Liver (tissue), 9 donors: ENCODE results near the gene STYXL2. TPM values are rescaled to one million over a fixed set of nuclear protein-coding genes. Genes with fewer than 3 reads are reported as not detected.

Source experiments
- DNase-seq: peaks from one replicate; pipeline ENCODE4 v3.0.0-alpha.2; 2017; ENCODE audit warnings: low spot score
- H3K27ac ChIP-seq, 2 donors: one replicate each; pipeline ENCODE4 v1.7.0; 2013; ENCODE audit warnings: inconsistent platforms in 2 of 2, low read length in 2 of 2, control low read depth in 1 of 2, low read depth in 1 of 2, mild to moderate bottlenecking in 1 of 2
- H3K27me3 ChIP-seq, 4 donors: one replicate each; pipeline versions ENCODE4 v1.6.1 to v1.7.0; 2013; ENCODE audit warnings: low read length in 3 of 4, inconsistent platforms in 1 of 4, mild to moderate bottlenecking in 1 of 4, moderate library complexity in 1 of 4; ENCODE audit not compliant: control insufficient read depth in 4 of 4, insufficient read depth in 4 of 4
- H3K36me3 ChIP-seq, 4 donors: one replicate each; pipeline versions ENCODE4 v1.6.1 to v1.7.0; 2013; ENCODE audit warnings: low read length in 3 of 4, mild to moderate bottlenecking in 3 of 4, low read depth in 1 of 4, moderate library complexity in 1 of 4; ENCODE audit not compliant: control insufficient read depth in 4 of 4, insufficient read depth in 3 of 4
- H3K4me1 ChIP-seq, 4 donors: one replicate each; pipeline versions ENCODE4 v1.6.1 to v1.7.0; 2013; ENCODE audit warnings: low read length in 3 of 4, mild to moderate bottlenecking in 3 of 4, moderate library complexity in 1 of 4; ENCODE audit not compliant: control insufficient read depth in 4 of 4, insufficient read depth in 4 of 4
- H3K4me3 ChIP-seq, 3 donors: one replicate each; pipeline versions ENCODE4 v1.6.1 to v1.7.0; 2013; ENCODE audit warnings: low read length in 3 of 3, control low read depth in 1 of 3, low read depth in 1 of 3, mild to moderate bottlenecking in 1 of 3
- H3K9ac ChIP-seq, 2 donors: one replicate each; pipeline ENCODE4 v1.7.0; 2013; ENCODE audit warnings: low read length in 2 of 2, mild to moderate bottlenecking in 2 of 2, moderate library complexity in 2 of 2, control low read depth in 1 of 2, low read depth in 1 of 2
- H3K9me3 ChIP-seq, 4 donors: one replicate each; pipeline versions ENCODE4 v1.6.1 to v1.7.0; 2013; ENCODE audit warnings: low read length in 3 of 4; ENCODE audit not compliant: control insufficient read depth in 4 of 4
- FOXA1 ChIP-seq: IDR thresholded peaks from 2 replicates; pipeline ENCODE4 v1.6.1; 2016; ENCODE audit warnings: antibody characterized with exemption
- FOXA2 ChIP-seq: IDR thresholded peaks from 2 replicates; pipeline ENCODE4 v1.6.1; 2016; ENCODE audit warnings: antibody characterized with exemption
- GABPA ChIP-seq, 2 donors: IDR thresholded peaks in 1 of 2; conservative IDR thresholded peaks in 1 of 2; 2 replicates each; pipeline ENCODE4 v1.6.1; 2016; ENCODE audit warnings: antibody characterized with exemption in 2 of 2, mild to moderate bottlenecking in 1 of 2, moderate library complexity in 1 of 2
- HNF4G ChIP-seq: IDR thresholded peaks from 2 replicates; pipeline ENCODE4 v1.6.1; 2016; ENCODE audit warnings: antibody characterized with exemption
- JUND ChIP-seq, 2 donors: IDR thresholded peaks; 2 replicates each; pipeline ENCODE4 v1.6.1; 2016; ENCODE audit warnings: antibody characterized with exemption in 2 of 2
- NR2F2 ChIP-seq: IDR thresholded peaks from 2 replicates; pipeline ENCODE4 v1.6.1; 2016; ENCODE audit warnings: antibody characterized with exemption
- RAD21 ChIP-seq, 2 donors: IDR thresholded peaks; 2 replicates each; pipeline ENCODE4 v1.6.1; 2016; ENCODE audit warnings: antibody characterized with exemption in 2 of 2, mild to moderate bottlenecking in 2 of 2
- RXRA ChIP-seq, 2 donors: IDR thresholded peaks; 2 replicates each; pipeline ENCODE4 v1.6.1; 2017 to 2018; ENCODE audit warnings: antibody characterized with exemption in 2 of 2, mild to moderate bottlenecking in 1 of 2
- SP1 ChIP-seq: IDR thresholded peaks from 2 replicates; pipeline ENCODE4 v1.6.1; 2018; ENCODE audit warnings: antibody characterized with exemption, mild to moderate bottlenecking
- TAF1 ChIP-seq: conservative IDR thresholded peaks from 2 replicates; pipeline ENCODE4 v1.6.1; 2016; ENCODE audit warnings: antibody characterized with exemption, mild to moderate bottlenecking
- YY1 ChIP-seq: IDR thresholded peaks from 2 replicates; pipeline ENCODE4 v1.6.1; 2016; ENCODE audit warnings: antibody characterized with exemption, mild to moderate bottlenecking
- WGBS: extraction: QIAGEN DNeasy Blood & Tissue Kit; methylation state at CpG from one replicate; pipeline ENCODE4 v1.1.7; 2013; 5-methylcytosine and 5-hydroxymethylcytosine counted together
- polyA plus RNA-seq, 2 donors: library from polyadenylated mRNA; stranded (reverse) in 1 of 2; unstranded in 1 of 2; fragments of 200-250 nt in 1 of 2; fragments of >200 nt in 1 of 2; fragmentation: Nextera tagmentation in 1 of 2; extraction: Ambion mirVana in 1 of 2; gene quantifications; one replicate each; pipeline versions ENCODE4 v1.2.1 to v1.2.3, GENCODE V29; 2013 to 2015
- total RNA-seq, 2 donors: library from RNA; depleted of rRNA; stranded (reverse); fragments of >200 nt; gene quantifications; one replicate each; pipeline ENCODE4 v1.2.3, GENCODE V29; 2014
- TF ChIP-seq, protein P1 (sequence below): IDR thresholded peaks from 2 replicates; pipeline ENCODE4 v1.6.1; 2016; ENCODE audit warnings: antibody characterized with exemption
- TF ChIP-seq, protein P2 (sequence below): IDR thresholded peaks from 2 replicates; pipeline ENCODE4 v1.6.1; 2016; ENCODE audit warnings: antibody characterized with exemption
- TF ChIP-seq, protein P3 (sequence below): IDR thresholded peaks from 2 replicates; pipeline ENCODE4 v1.6.1; 2016; ENCODE audit warnings: antibody characterized with exemption
- TF ChIP-seq, protein P4 (sequence below): fragments of 150-350 bp; IDR thresholded peaks from 2 replicates; pipeline ENCODE4 v1.5.1; 2017; ENCODE audit warnings: improper control_type of control experiment, low read depth, low read length; ENCODE audit not compliant: missing input control
- TF ChIP-seq, protein P5 (sequence below): IDR thresholded peaks from 2 replicates; pipeline ENCODE4 v1.6.1; 2016; ENCODE audit warnings: antibody characterized with exemption, mild to moderate bottlenecking
- donor health status: healthy.
- donor health status: healthy.
- donor health status: healthy.
- donor health status: healthy.
- donor health status: healthy.

STYXL2 gene
- total and polyA plus RNA-seq, 4 donors, result 0.28 TPM; not detected in 3

DNA sequence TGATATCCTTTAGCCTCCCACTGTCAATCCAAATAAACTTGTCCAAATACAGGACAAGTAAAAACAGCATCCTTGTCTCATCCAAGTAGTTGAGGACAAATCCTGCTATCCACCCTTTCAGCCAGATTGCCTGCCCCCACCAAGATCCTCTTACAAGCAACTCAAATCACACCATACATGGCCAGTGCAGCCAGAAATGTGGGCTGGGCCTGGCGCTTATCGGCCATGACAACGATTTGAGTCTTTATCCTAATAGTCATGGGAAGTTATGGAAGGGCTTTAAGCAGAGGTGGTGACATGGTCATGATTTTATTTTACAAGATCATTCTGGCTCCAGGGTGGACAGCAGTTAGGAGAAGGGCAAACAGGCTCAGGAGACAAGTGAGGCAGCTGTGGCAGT lies 10.0 kb upstream of the STYXL2 start:
- Histone ChIP-seq H3K9ac (no peak overlapping the region), H3K27ac (no peak overlapping the region), H3K9me3 (no peaks in the 10 kb centered on the region), H3K4me3 (no peak overlapping the region), H3K36me3 (no peaks in the 10 kb centered on the region), H3K4me1 (no peaks in the 10 kb centered on the region), H3K27me3 (peaks cover 0 to 4% (median 0%) of the 10 kb centered on the region in 4 donors)
- TF ChIP-seq YY1, result no peak
- TF ChIP-seq, protein P1, sequence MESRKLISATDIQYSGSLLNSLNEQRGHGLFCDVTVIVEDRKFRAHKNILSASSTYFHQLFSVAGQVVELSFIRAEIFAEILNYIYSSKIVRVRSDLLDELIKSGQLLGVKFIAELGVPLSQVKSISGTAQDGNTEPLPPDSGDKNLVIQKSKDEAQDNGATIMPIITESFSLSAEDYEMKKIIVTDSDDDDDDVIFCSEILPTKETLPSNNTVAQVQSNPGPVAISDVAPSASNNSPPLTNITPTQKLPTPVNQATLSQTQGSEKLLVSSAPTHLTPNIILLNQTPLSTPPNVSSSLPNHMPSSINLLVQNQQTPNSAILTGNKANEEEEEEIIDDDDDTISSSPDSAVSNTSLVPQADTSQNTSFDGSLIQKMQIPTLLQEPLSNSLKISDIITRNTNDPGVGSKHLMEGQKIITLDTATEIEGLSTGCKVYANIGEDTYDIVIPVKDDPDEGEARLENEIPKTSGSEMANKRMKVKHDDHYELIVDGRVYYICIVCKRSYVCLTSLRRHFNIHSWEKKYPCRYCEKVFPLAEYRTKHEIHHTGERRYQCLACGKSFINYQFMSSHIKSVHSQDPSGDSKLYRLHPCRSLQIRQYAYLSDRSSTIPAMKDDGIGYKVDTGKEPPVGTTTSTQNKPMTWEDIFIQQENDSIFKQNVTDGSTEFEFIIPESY, result no peak
- TF ChIP-seq SP1, result no peak
- TF ChIP-seq, protein P2, sequence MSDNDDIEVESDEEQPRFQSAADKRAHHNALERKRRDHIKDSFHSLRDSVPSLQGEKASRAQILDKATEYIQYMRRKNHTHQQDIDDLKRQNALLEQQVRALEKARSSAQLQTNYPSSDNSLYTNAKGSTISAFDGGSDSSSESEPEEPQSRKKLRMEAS, result no peak
- no peak for TF ChIP-seq NR2F2
- TF ChIP-seq, protein P3, sequence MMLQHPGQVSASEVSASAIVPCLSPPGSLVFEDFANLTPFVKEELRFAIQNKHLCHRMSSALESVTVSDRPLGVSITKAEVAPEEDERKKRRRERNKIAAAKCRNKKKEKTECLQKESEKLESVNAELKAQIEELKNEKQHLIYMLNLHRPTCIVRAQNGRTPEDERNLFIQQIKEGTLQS, result no peak
- 85% methylated on average over 3 of the region's 3 CpGs for WGBS
- no peak for DNase-seq

DNA sequence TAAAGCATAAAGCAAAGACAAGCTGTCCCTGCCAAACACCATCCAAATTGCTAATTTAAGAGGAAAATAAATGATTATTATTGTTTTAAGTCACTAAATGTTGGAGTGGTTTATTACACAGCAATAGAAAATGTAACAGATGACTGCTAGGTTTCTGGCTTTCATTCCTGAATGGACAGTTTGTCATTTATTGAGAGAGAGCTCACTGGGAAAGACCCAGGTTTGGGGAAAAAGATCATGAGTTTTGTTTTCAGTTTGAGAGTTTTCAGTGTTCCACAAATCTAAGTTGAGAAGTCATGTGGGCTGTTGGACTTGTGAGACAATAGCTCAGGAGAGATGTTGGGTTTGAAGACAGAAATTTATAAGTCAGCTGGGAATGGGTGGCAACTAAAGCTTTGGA lies 9.1 kb upstream of the STYXL2 start:
- Histone ChIP-seq H3K9me3 (no peaks in the 10 kb centered on the region), H3K27ac (no peak overlapping the region), H3K9ac (no peak overlapping the region), H3K4me3 (no peak overlapping the region), H3K27me3 (peaks cover 0 to 4% (median 0%) of the 10 kb centered on the region in 4 donors), H3K36me3 (no peaks in the 10 kb centered on the region), H3K4me1 (no peaks in the 10 kb centered on the region)
- TF ChIP-seq TAF1, result no peak
- TF ChIP-seq, protein P4, sequence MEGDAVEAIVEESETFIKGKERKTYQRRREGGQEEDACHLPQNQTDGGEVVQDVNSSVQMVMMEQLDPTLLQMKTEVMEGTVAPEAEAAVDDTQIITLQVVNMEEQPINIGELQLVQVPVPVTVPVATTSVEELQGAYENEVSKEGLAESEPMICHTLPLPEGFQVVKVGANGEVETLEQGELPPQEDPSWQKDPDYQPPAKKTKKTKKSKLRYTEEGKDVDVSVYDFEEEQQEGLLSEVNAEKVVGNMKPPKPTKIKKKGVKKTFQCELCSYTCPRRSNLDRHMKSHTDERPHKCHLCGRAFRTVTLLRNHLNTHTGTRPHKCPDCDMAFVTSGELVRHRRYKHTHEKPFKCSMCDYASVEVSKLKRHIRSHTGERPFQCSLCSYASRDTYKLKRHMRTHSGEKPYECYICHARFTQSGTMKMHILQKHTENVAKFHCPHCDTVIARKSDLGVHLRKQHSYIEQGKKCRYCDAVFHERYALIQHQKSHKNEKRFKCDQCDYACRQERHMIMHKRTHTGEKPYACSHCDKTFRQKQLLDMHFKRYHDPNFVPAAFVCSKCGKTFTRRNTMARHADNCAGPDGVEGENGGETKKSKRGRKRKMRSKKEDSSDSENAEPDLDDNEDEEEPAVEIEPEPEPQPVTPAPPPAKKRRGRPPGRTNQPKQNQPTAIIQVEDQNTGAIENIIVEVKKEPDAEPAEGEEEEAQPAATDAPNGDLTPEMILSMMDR, result no peak
- TF ChIP-seq SP1, result no peak
- TF ChIP-seq NR2F2, result no peak
- TF ChIP-seq RAD21 (IDR thresholded peaks at IDR 0.05), result no peak
- TF ChIP-seq, protein P5, sequence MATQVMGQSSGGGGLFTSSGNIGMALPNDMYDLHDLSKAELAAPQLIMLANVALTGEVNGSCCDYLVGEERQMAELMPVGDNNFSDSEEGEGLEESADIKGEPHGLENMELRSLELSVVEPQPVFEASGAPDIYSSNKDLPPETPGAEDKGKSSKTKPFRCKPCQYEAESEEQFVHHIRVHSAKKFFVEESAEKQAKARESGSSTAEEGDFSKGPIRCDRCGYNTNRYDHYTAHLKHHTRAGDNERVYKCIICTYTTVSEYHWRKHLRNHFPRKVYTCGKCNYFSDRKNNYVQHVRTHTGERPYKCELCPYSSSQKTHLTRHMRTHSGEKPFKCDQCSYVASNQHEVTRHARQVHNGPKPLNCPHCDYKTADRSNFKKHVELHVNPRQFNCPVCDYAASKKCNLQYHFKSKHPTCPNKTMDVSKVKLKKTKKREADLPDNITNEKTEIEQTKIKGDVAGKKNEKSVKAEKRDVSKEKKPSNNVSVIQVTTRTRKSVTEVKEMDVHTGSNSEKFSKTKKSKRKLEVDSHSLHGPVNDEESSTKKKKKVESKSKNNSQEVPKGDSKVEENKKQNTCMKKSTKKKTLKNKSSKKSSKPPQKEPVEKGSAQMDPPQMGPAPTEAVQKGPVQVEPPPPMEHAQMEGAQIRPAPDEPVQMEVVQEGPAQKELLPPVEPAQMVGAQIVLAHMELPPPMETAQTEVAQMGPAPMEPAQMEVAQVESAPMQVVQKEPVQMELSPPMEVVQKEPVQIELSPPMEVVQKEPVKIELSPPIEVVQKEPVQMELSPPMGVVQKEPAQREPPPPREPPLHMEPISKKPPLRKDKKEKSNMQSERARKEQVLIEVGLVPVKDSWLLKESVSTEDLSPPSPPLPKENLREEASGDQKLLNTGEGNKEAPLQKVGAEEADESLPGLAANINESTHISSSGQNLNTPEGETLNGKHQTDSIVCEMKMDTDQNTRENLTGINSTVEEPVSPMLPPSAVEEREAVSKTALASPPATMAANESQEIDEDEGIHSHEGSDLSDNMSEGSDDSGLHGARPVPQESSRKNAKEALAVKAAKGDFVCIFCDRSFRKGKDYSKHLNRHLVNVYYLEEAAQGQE, result no peak
- no peak for TF ChIP-seq FOXA1
- TF ChIP-seq RXRA (IDR thresholded peaks at IDR 0.05), result no peak
- TF ChIP-seq JUND (IDR thresholded peaks at IDR 0.05), result no peak
- no peak for TF ChIP-seq GABPA (IDR thresholded peaks at IDR 0.05 in 1 of 2, conservative IDR thresholded peaks at IDR 0.05 in 1 of 2)
- no peak for TF ChIP-seq HNF4G
- TF ChIP-seq FOXA2, result no peak
- TF ChIP-seq, protein P3, result no peak
- no peak for DNase-seq
